ENCODE results near the gene FBRSL1. TPM values are rescaled to one million over a fixed set of nuclear protein-coding genes. Genes with fewer than 3 reads are reported as not detected.

The FBRSL1 gene
- total RNA-seq, 3 donors from 2014 or later (not counting 1 experiment from before 2014, with no cell fraction given) = 67.5 to 78.0 (median 76.2) TPM

- Histone ChIP-seq H3K27me3 (ENCODE audit: control insufficient read depth, insufficient read depth, low read length) (no peaks in the 10 kb centered on the region), H3K27ac (ENCODE audit: low read length) (no peak overlapping the region), H3K36me3 (ENCODE audit: control insufficient read depth, insufficient read depth, low read length) (no peaks in the 10 kb centered on the region), H3K4me1 (ENCODE audit: control insufficient read depth, insufficient read depth, low read length) (peaks cover 29% of the 10 kb centered on the region), H3K4me3 (ENCODE audit: low read length) (no peak overlapping the region), H3K9me3 (ENCODE audit: control insufficient read depth, insufficient read depth, low read length) (no peaks in the 10 kb centered on the region)
- intact Hi-C loops (cut with micrococcal nuclease) = no loop called here
- Mint-ChIP-seq H3K27ac (no peak overlapping the region), H3K9me3 (no peaks in the 10 kb centered on the region), H3K4me3 (no peak overlapping the region), H3K27me3 (ENCODE audit: low read depth in 2 of 2) (peaks cover 0 to 6% of the 10 kb centered on the region in 2 donors), H3K4me1 (peaks cover 5 to 24% of the 10 kb centered on the region in 2 donors), H3K36me3 (no peaks in the 10 kb centered on the region)
- ATAC-seq = no peak
- 93% methylated on average over 15 of the region's 15 CpGs for WGBS (ENCODE audit: insufficient coverage)
- no peak for DNase-seq
- no peak for TF ChIP-seq CTCF (IDR thresholded peaks at IDR 0.05)
Observed at GRCh38 chr12:132455565-132455964, 34.4 kb upstream of the FBRSL1 start.

DNA sequence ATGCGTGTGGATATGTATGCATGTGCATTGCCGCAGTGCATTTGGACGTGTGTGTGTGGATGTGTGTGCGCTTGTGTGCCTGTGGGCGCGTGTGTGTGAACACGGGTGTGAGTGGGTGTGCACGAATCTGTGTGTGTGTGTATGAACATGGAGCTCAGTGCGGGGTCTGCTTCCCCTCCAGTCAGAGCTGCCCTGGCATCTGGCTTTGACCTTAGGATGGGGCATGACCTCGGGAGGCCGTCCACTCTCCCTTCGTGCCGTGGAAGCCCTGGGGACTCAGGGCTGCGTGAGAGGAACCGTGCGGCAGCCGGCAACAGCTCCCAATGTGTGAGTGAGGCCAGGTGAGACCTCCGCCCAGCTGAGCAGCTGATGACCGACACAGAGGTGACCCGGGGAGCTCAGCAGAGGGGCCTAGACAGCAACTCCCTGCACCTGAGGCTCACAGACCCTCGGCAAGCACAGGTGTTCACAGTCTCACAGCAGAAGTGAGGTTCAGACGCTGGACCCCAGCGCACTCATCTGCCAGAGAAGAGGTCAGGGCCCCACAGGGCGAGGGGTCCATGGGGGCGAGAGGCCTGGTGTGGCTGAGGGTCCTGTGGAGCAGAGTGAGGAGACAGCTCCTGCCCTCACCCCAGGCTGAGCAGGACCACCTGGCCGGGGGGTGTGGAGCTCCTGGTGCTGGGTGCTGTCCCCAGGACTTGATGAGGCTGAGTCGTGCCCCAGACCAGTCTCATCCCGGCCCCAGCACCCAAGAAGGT lies 33.6 kb upstream of the FBRSL1 start:
- H3K36me3 ChIP-seq (ENCODE audit: control insufficient read depth, insufficient read depth, low read length) = no peaks in the 10 kb centered on the region
- no peaks in the 10 kb centered on the region for H3K27me3 ChIP-seq (ENCODE audit: control insufficient read depth, insufficient read depth, low read length)
- Mint-ChIP-seq H3K9me3 (no peaks in the 10 kb centered on the region), H3K4me3 (no peak overlapping the region), H3K36me3 (no peaks in the 10 kb centered on the region), H3K4me1 (peaks cover 5 to 24% of the 10 kb centered on the region in 2 donors), H3K27ac (no peak overlapping the region), H3K27me3 (ENCODE audit: low read depth in 2 of 2) (peaks cover 0 to 6% of the 10 kb centered on the region in 2 donors)
- intact Hi-C loops (cut with micrococcal nuclease) = no loop called here
- WGBS (ENCODE audit: insufficient coverage) = 95% methylated on average over 28 of the region's 28 CpGs
- ATAC-seq (no peak), DNase-seq (no peak)
- no peak for TF ChIP-seq CTCF (IDR thresholded peaks at IDR 0.05)
- H3K27ac ChIP-seq (ENCODE audit: low read length) = no peak overlapping the region
- no peak overlapping the region for H3K4me3 ChIP-seq (ENCODE audit: low read length)
- H3K9me3 ChIP-seq (ENCODE audit: control insufficient read depth, insufficient read depth, low read length) = no peaks in the 10 kb centered on the region
- peaks cover 21% of the 10 kb centered on the region for H3K4me1 ChIP-seq (ENCODE audit: control insufficient read depth, insufficient read depth, low read length)

GRCh38 chr12:132456944-132457495 lies 32.9 kb upstream of the FBRSL1 start:
- no peak overlapping the region for H3K4me3 Mint-ChIP-seq
- no peak overlapping the region for H3K27ac Mint-ChIP-seq
- 88% methylated on average over 31 of the region's 38 CpGs for WGBS (ENCODE audit: insufficient coverage)

More at GRCh38 chr12:132456944-132457495, 32.9 kb upstream of the FBRSL1 start:
- DNase-seq = no peak
- intact Hi-C loops (cut with micrococcal nuclease) = no loop called here
- TF ChIP-seq CTCF (IDR thresholded peaks at IDR 0.05) = no peak
- Mint-ChIP-seq H3K4me1 (peaks cover 5 to 24% of the 10 kb centered on the region in 2 donors), H3K9me3 (no peaks in the 10 kb centered on the region), H3K36me3 (no peaks in the 10 kb centered on the region), H3K27me3 (ENCODE audit: low read depth in 2 of 2) (peaks cover 0 to 4% of the 10 kb centered on the region in 2 donors)
- Histone ChIP-seq H3K4me3 (ENCODE audit: low read length) (no peak overlapping the region), H3K27me3 (ENCODE audit: control insufficient read depth, insufficient read depth, low read length) (no peaks in the 10 kb centered on the region), H3K27ac (ENCODE audit: low read length) (no peak overlapping the region), H3K9me3 (ENCODE audit: control insufficient read depth, insufficient read depth, low read length) (no peaks in the 10 kb centered on the region), H3K4me1 (ENCODE audit: control insufficient read depth, insufficient read depth, low read length) (peaks cover 20% of the 10 kb centered on the region), H3K36me3 (ENCODE audit: control insufficient read depth, insufficient read depth, low read length) (no peaks in the 10 kb centered on the region)
- no peak for ATAC-seq

Measured in natural killer cell (primary cell).